ENCODE measurements around the gene SYNGR3. TPM values are rescaled to one million over a fixed set of nuclear protein-coding genes. Genes with fewer than 3 reads are reported as not detected.

Gene SYNGR3
- total RNA-seq = 0.26 and 0.76 TPM in 2 replicates

GRCh38 chr16:1989209-1990100 lies at the start of gene SYNGR3:
TSS of gene SYNGR3 (plus strand) at chr16:1989970. CDS start at chr16:1990103, 133 bp downstream.

GRCh38 chr16:1942810-1943726 lies 46.7 kb upstream of the SYNGR3 start, which contains the start of gene MSRB1:
TSS of gene MSRB1 (minus strand) at chr16:1943199. CDS start at chr16:1943156, 43 bp downstream.

GRCh38 chr16:1959269-1960039 lies 30.3 kb upstream of the SYNGR3 start, which contains the start of gene NDUFB10:
TSS of gene NDUFB10 (plus strand) at chr16:1959538. CDS start at chr16:1959625, 87 bp downstream.

GRCh38 chr16:1964506-1965395 lies 25.0 kb upstream of the SYNGR3 start, which contains the start of gene RPS2:
TSS of gene RPS2 (minus strand) at chr16:1964826. CDS start at chr16:1964625, 201 bp downstream.

GRCh38 chr16:1966460-1966859 lies 23.3 kb upstream of the SYNGR3 start, which contains the start of gene RNF151:
TSS of gene RNF151 (plus strand) at chr16:1966856. CDS start at chr16:1966882, 26 bp downstream.

GRCh38 chr16:1971796-1972489 lies 17.8 kb upstream of the SYNGR3 start, which contains the start of gene TBL3:
TSS of gene TBL3 (plus strand) at chr16:1972053. CDS start at chr16:1972165, 112 bp downstream.

GRCh38 chr16:1981398-1981836 lies 8.4 kb upstream of the SYNGR3 start, which contains the start of gene NOXO1:
TSS of gene NOXO1 (minus strand) at chr16:1981469. CDS start at chr16:1981179, 290 bp downstream.

GRCh38 chr16:1983544-1984346 lies 6.0 kb upstream of the SYNGR3 start, which contains the start of gene GFER:
TSS of gene GFER (plus strand) at chr16:1984193. CDS start at chr16:1984219, 26 bp downstream.

GRCh38 chr16:2009791-2010510 lies 20.2 kb downstream of the SYNGR3 start, which contains the start of gene ZNF598:
TSS of gene ZNF598 (minus strand) at chr16:2009821.

GRCh38 chr16:2019518-2019920 lies 29.7 kb downstream of the SYNGR3 start, which contains the start of gene NPW:
TSS of gene NPW (plus strand) at chr16:2019785.

GRCh38 chr16:2026461-2027023 lies 36.8 kb downstream of the SYNGR3 start, which contains the start of gene NHERF2:
TSS of gene NHERF2 (plus strand) at chr16:2026902. CDS start at chr16:2027006, 104 bp downstream.

Small RNA genes within 50 kb of the gene (small RNA-seq; reads per million reads assigned to genes)
- gene AC005363.2 = not detected
- gene RN7SL219P = not detected
- gene SNORA10 = not detected
- not detected for gene SNORA64

Other genes with a start within 250 kb of the SYNGR3 start
- 21.7 and 29.3 TPM in 2 replicates for gene NME3, start 218.4 kb upstream of the SYNGR3 start, total RNA-seq
- gene EME2, start 217.2 kb upstream of the SYNGR3 start, total RNA-seq = 8.6 and 9.0 TPM in 2 replicates
- 36.3 and 42.9 TPM in 2 replicates for gene MRPS34, start 216.8 kb upstream of the SYNGR3 start, total RNA-seq
- gene SPSB3, start 207.4 kb upstream of the SYNGR3 start, total RNA-seq = 17.4 and 18.9 TPM in 2 replicates
- gene NUBP2, start 207.0 kb upstream of the SYNGR3 start, total RNA-seq = 43.9 and 44.4 TPM in 2 replicates
- 0.11 TPM in 1 of 2 replicates, not detected in the other for gene IGFALS, start 196.3 kb upstream of the SYNGR3 start, total RNA-seq
- 14.3 and 23.7 TPM in 2 replicates for gene HAGH, start 163.1 kb upstream of the SYNGR3 start, total RNA-seq
- gene FAHD1, start 162.8 kb upstream of the SYNGR3 start, total RNA-seq = 28.1 and 49.4 TPM in 2 replicates
- gene MEIOB, start 117.8 kb upstream of the SYNGR3 start, total RNA-seq = 0.32 and 0.39 TPM in 2 replicates
- gene HS3ST6, start 71.6 kb upstream of the SYNGR3 start, total RNA-seq = not detected in 2 replicates
- 13.5 and 17.8 TPM in 2 replicates for gene MSRB1, start 46.8 kb upstream of the SYNGR3 start, total RNA-seq
- gene RPL3L, start 35.3 kb upstream of the SYNGR3 start, total RNA-seq = not detected in 2 replicates
- 97.7 and 108 TPM in 2 replicates for gene NDUFB10, start 30.4 kb upstream of the SYNGR3 start, total RNA-seq
- 1,674 and 2,243 TPM in 2 replicates for gene RPS2, start 25.1 kb upstream of the SYNGR3 start, total RNA-seq
- gene RNF151, start 23.1 kb upstream of the SYNGR3 start, total RNA-seq = not detected in 2 replicates
- gene TBL3, start 17.9 kb upstream of the SYNGR3 start, total RNA-seq = 17.5 and 19.1 TPM in 2 replicates
- not detected in 2 replicates for gene NOXO1, start 8.5 kb upstream of the SYNGR3 start, total RNA-seq
- 9.2 and 12.5 TPM in 2 replicates for gene GFER, start 5.8 kb upstream of the SYNGR3 start, total RNA-seq
- gene ZNF598, start 19.9 kb downstream of the SYNGR3 start, total RNA-seq = 13.7 and 15.0 TPM in 2 replicates
- gene NPW, start 29.8 kb downstream of the SYNGR3 start, total RNA-seq = 0.39 and 0.65 TPM in 2 replicates
- gene NHERF2, start 36.9 kb downstream of the SYNGR3 start, total RNA-seq = 24.3 and 40.4 TPM in 2 replicates
- 15.5 and 16.2 TPM in 2 replicates for gene NTHL1, start 57.9 kb downstream of the SYNGR3 start, total RNA-seq
- gene TSC2, start 58.0 kb downstream of the SYNGR3 start, total RNA-seq = 49.2 and 59.6 TPM in 2 replicates
- 95.7 and 99.2 TPM in 2 replicates for gene PKD1, start 145.9 kb downstream of the SYNGR3 start, total RNA-seq
- 0.65 and 0.86 TPM in 2 replicates for gene RAB26, start 158.7 kb downstream of the SYNGR3 start, total RNA-seq
- 39.1 and 48.7 TPM in 2 replicates for gene TRAF7, start 165.8 kb downstream of the SYNGR3 start, total RNA-seq
- under 0.01 TPM in 2 replicates for gene CASKIN1, start 206.6 kb downstream of the SYNGR3 start, total RNA-seq
- gene MLST8, start 215.5 kb downstream of the SYNGR3 start, total RNA-seq = 28.4 and 34.1 TPM in 2 replicates
- gene BRICD5, start 220.9 kb downstream of the SYNGR3 start, total RNA-seq = 0.22 and 0.91 TPM in 2 replicates
- 5.7 and 6.1 TPM in 2 replicates for gene PGP, start 224.9 kb downstream of the SYNGR3 start, total RNA-seq
- gene E4F1, start 233.6 kb downstream of the SYNGR3 start, total RNA-seq = 16.1 and 18.6 TPM in 2 replicates
- 0.22 and 0.26 TPM in 2 replicates for gene DNASE1L2, start 246.5 kb downstream of the SYNGR3 start, total RNA-seq

All from articular chondrocyte of knee joint (primary cell).